Measurements from ENCODE around the gene ISOC2. TPM values are rescaled to one million over a fixed set of nuclear protein-coding genes. Genes with fewer than 3 reads are reported as not detected.
"Not testable (repeated sequence)": the region's sequence is repeated elsewhere in the genome, so short reads cannot be mapped to it uniquely, and the experiment has no call there.

The ISOC2 gene
- polyA plus RNA-seq, 3 donors = 28.7 to 38.3 (median 31.9) TPM

- DNase-seq (ENCODE audit: low read depth in 3 of 3, low spot score in 2 of 3) = no peak
Measured at GRCh38 chr19:55461974-55462626, 658 bp upstream of the ISOC2 start.

GRCh38 chr19:55460670-55461258 lies 678 bp downstream of the ISOC2 start:
- DNase-seq (ENCODE audit: low read depth in 3 of 3, low spot score in 2 of 3) = no peak

GRCh38 chr19:55459950-55460657 lies 1.3 kb downstream of the ISOC2 start:
- DNase-seq (ENCODE audit: low read depth in 3 of 3, low spot score in 2 of 3) = no peak

GRCh38 chr19:55459551-55459949 lies 1.9 kb downstream of the ISOC2 start:
- no peak for DNase-seq (ENCODE audit: low read depth in 3 of 3, low spot score in 2 of 3)

- DNase-seq (ENCODE audit: low read depth in 3 of 3, low spot score in 2 of 3) = no peak
Measured at GRCh38 chr19:55457683-55458457, 3.6 kb downstream of the ISOC2 start.

- no peak for DNase-seq (ENCODE audit: low read depth in 3 of 3, low spot score in 2 of 3)
Measured at GRCh38 chr19:55456347-55456746, 5.1 kb downstream of the ISOC2 start.

GRCh38 chr19:55455576-55456235 lies 5.7 kb downstream of the ISOC2 start:
- no peak for DNase-seq (ENCODE audit: low read depth in 3 of 3, low spot score in 2 of 3)

- DNase-seq (ENCODE audit: low read depth in 3 of 3, low spot score in 2 of 3) = no peak
Measured at GRCh38 chr19:55454787-55455243, 6.6 kb downstream of the ISOC2 start.

GRCh38 chr19:55453511-55454260 lies 7.8 kb downstream of the ISOC2 start:
- DNase-seq (ENCODE audit: low read depth in 3 of 3, low spot score in 2 of 3) = no peak

GRCh38 chr19:55452749-55453346 lies 8.6 kb downstream of the ISOC2 start:
- peak; percentile 78 to 83 (median 79) for DNase-seq (ENCODE audit: low read depth in 3 of 3, low spot score in 2 of 3)

- no peak for DNase-seq (ENCODE audit: low read depth in 3 of 3, low spot score in 2 of 3)
Measured at GRCh38 chr19:55451965-55452748, 9.3 kb downstream of the ISOC2 start.

GRCh38 chr19:55451163-55451964 lies 10.1 kb downstream of the ISOC2 start:
- no peak for DNase-seq (ENCODE audit: low read depth in 3 of 3, low spot score in 2 of 3)

GRCh38 chr19:55449469-55449868 lies 12.0 kb downstream of the ISOC2 start:
- DNase-seq (ENCODE audit: low read depth in 3 of 3, low spot score in 2 of 3) = no peak

GRCh38 chr19:55448175-55448490 lies 13.3 kb downstream of the ISOC2 start:
- DNase-seq (ENCODE audit: low read depth in 3 of 3, low spot score in 2 of 3) = not testable (repeated sequence)

- no peak for DNase-seq (ENCODE audit: low read depth in 3 of 3, low spot score in 2 of 3)
Measured at GRCh38 chr19:55447421-55448174, 13.8 kb downstream of the ISOC2 start.

GRCh38 chr19:55446060-55446459 lies 15.4 kb downstream of the ISOC2 start:
- no peak for DNase-seq (ENCODE audit: low read depth in 3 of 3, low spot score in 2 of 3)

GRCh38 chr19:55444646-55445045 lies 16.8 kb downstream of the ISOC2 start:
- DNase-seq (ENCODE audit: low read depth in 3 of 3, low spot score in 2 of 3) = no peak
